GM21367 (cell line): ENCODE results near the gene GPR42.

ENCODE experiments used
- ATAC-seq: cut with Tn5 transposase; IDR thresholded peaks from one replicate; pipeline ENCODE4 v1.9.1; 2021; ENCODE audit not compliant: unreplicated experiment

GPR42 gene

GRCh38 chr19:35417713-35418534, 47.1 kb downstream of the GPR42 start:
- ATAC-seq: no peak

GRCh38 chr19:35419046-35419445, 48.2 kb downstream of the GPR42 start:
- no peak for ATAC-seq

GRCh38 chr19:35419805-35420204, 48.9 kb downstream of the GPR42 start:
- no peak for ATAC-seq

GRCh38 chr19:35421362-35421761, 50.5 kb downstream of the GPR42 start:
- ATAC-seq: no peak
